Hypothalamus (tissue), 51 donors: Measurements from ENCODE around the gene ACOX1.
A peak's percentile ranks its signal among the peaks of the same experiment; 100 is the strongest.
"Not testable (repeated sequence)": the region's sequence is repeated elsewhere in the genome, so short reads cannot be mapped to it uniquely, and the experiment has no call there.

Experiments used
- DNase-seq, 51 donors: peaks; one replicate each; lab custom pipeline; 2025; lab: John Stamatoyannopoulos, UW

The ACOX1 gene

DNA sequence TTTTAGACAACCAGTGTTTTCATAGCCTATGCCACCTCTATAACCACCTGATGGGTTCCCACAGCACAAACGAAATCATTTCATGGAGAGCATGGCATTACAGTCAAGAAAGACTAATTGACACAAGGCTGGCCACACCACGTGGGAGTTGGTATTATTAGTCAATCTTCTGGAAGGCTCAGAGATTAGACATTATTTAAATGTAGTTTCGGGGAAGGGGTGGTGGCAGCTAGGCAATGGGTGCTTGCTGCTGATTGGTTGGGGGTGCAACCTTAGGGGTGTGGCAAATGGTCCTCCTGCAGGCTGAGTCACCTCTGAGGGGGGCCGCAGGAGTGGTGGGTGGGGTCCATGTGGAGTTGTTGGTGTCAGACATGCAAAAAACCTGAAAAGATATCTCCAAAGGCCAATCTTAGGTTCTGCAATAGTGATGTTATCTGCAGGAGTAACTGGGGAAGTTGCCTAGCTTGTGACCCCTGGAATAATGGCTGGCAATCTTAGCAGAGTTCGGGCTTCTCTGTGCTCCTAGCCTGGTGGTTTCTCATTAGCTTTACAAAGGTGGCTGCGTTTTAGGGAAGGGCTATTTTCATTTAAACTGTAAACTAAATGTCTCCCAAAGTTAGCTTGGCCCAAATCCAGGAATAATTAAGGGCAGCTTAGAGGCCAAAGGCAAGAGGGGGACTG is 4.7 kb upstream of the ACOX1 start:
- no peak for DNase-seq

DNA sequence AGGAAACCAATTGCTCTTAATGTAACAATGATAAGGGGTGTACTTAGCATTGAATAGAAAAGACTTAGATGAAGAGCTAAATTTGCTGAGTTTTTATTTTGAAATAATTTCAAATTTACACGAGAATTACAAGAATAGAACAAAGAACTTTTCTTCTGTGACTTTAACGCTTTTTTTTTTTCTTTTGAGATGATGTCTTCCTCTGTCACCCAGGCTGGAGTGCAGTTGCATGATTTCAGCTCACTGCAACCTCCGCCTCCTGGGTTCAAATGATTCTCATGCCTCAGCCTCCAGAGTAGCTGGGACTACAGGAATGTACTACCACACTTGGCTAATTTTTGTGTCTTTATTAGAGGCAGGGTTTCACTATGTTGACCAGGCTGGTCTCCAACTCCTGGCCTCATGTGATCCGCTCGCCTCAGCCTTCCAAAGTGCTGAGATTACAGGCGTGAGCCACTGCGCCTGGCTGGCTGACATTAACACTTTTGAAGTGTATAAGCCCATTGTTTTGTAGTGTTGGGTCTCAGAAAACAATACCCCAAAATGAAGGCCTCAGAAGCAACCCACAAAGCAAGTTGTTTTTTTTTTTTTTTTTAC is 2.2 kb upstream of the ACOX1 start:
- DNase-seq: no peak

DNA sequence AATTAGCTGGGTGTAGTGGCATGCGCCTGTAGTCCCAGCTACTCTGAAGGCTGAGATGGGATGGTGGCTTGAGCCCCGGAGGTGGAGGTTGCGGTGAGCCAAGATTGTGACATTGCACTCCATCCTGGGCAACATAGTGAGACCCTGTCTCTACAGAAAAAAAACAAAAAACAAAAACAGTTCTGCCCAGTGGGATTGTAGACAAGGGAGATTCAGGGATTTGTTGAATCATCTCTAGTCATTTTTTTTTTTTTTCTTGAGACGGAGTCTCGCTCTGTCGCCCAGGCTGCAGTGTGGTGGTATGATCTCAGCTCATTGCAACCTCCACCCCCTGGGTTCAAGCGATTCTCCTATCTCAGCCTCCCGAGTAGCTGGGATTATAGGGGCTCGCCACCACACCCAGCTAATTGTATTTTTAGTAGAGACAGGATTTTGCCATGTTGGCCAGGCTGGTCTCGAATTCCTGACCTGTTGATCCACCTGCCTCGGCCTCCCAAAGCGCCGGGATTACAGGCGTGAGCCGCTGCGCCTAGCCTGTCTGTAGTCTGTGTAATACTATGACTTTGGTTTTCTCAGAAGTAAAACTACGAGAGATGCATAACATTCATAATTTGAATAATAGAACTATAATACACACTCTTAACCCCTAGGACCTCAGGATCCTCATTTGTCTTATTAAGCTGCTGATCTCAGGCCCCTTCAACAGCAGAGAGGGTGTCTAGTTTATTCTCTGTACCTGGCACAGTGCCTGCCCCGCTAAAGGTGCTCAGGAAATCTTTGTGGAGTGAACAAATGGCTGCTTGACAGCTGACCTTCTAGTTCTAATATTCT is 1.4 kb upstream of the ACOX1 start:
- no peak for DNase-seq

DNA sequence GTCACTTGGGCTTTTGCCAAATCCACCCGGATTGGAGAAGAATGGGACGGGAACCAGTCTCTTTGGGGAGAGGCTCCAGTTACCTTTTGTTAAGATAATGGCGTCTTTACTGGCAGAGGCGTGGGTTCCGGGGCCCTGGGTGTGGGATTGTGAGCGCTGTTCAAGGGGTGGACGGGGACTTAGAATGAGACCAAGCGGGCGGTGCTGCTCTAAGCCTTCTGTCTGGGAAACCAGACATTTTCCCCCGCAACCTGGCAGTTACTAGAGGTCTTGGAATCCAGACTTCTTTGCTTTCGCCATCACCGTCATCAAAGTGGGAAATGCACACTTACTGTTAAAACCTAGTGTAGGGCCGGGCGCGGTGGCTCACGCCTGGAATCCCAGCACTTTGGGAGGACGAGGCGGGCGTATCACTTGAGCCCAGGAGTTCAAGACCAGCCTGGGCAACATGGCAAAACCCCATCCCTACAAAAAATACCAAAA is 780 bp upstream of the ACOX1 start:
- peak in 5 of 51 donors; percentile 54 to 84 (median 62) for DNase-seq

DNA sequence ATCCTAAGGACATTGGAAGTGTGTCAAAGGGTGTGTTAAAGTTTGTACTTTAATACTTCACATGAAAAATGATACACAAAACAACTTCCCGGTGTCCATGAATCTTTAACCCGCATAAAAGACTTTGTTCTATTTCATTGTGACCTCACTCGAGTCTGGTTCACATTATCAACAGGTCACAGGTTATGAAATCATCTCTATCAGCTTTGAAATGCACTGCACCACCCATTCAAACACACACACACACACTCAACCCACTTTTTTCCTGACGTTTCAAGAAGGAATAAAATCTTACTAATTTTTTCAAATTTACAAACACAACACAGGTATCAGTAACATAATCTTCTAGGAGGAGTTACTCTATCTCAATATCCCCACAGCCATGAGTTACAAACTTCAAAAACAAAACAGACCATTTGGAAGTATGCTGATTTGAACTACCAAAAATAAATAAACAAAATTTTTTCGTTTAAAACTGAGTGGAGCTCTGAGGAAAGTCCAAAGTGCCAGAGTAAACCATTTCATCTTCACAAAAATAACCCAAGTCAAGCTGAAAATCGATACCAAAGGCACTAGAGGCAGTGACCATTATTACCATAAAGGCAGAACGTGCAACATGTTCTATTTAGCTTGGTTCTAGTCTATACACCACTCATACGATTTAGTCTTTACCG is 2.7 kb downstream of the ACOX1 start:
- no peak for DNase-seq

DNA sequence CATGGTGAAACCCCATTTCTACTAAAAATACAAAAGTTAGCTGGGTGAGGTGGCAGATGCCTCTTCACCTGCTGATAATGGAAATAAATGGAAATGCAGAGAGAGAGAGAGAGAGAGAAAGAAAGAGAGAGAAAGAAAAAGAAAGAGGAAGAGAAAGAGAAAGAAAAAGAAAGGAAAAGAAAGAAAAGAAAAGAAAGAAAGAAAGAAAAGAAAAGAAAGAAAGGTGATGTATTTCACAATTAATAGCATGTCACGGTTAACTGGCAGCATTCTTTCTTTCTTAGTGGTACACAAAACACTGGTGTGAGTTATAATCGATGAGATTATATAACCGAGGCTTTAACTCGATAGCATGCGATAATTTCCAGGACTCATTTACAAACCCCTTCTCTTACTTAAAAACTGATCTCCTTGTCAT is 3.2 kb downstream of the ACOX1 start:
- no peak for DNase-seq

DNA sequence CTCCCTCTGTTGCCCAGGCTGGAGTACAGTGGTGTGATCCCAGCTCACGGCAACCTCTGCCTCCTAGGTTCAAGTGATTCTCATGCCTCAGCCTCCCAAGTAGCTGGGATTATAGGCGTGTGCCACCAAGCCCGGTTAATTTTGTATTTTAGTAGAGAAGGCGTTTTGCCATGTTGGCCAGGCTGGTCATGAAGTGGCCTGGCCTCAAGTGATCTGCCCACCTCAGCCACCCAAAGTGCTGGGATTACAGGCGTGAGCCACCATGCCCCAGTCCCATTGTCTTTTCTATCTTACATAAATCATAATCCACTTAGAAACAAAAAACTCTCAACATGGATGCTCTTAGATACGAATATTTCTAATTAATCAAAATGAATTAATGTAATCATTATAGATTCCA is 3.8 kb downstream of the ACOX1 start:
- not testable (repeated sequence) for DNase-seq

DNA sequence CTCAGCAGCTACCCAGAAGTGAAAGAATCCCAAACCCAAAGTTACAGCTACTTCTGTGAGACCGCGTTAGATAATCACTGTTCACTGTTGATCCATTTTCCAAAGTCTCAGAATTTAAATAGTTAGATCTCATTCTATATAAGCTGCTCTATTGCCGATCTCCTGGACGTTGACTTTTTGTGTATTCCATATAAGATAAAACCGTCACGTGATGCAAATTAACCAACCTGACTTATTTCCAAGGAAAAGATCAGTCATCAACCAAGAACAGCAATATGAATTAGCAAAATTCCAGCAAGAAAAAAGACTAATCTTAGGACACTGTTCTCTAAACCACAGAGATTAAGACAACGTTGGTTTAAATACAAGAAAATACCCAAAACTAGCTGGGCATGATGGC is 8.3 kb downstream of the ACOX1 start:
- no peak for DNase-seq

DNA sequence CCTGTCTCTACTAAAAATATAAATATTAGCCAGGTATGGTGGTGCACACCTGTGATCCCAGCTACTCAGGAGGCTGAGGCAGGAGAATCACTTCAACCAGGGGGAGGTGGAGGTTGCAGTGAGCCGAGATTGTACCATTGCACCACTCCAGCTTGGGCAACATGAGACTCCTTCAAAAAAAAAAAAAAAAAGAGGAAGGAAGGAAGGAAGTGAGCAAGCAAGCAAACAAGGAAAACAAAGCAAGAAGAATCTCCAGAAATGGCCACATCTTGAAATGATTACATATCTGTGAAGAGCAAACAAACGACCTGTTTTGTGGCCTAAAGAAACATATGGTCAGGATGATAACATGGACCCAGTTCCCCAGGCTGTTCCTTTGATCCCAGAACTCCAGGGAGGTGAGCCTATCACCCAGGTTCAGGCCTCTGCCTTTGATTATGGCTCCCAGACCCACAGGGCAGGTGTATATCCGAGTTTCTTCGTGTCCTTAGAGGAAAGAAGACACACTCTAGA is 8.9 kb downstream of the ACOX1 start:
- no peak for DNase-seq

DNA sequence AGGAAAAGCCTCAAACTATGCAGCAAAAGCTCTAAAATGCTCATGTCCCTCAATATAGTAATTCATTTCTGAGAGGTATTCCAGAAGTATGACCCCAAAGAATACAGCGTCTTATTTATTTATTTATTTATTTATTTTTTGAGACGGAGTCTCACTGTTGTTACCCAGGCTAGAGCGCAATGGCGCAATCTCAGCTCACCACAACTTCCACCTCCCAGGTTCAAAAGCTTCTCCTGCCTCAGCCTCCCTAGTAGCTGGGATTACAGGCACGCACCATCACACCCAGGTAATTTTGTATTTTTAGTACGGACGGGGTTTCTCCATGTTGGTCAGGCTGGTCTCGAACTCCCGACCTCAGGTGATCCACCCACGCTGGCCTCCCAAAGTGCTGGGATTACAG is 9.9 kb downstream of the ACOX1 start:
- DNase-seq: not testable (repeated sequence)

DNA sequence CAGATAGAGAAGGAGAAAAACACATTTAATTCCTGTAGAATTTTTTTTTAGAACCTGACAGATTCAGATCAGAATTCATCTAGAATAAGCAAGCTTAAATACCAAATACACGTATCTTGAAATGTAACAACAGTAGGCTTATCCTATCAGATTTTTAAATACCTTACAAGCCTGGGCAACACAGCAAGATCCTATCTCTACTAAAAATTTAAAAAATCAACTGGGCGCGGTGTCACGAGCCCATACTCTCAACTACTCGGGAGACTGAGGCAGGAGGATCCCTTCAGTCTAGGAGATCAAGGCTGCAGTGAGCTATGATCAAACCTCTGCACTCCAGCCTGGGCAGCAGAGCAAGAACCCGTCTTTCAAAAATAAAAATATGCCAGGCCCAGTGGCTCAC is 13.5 kb downstream of the ACOX1 start:
- no peak for DNase-seq

DNA sequence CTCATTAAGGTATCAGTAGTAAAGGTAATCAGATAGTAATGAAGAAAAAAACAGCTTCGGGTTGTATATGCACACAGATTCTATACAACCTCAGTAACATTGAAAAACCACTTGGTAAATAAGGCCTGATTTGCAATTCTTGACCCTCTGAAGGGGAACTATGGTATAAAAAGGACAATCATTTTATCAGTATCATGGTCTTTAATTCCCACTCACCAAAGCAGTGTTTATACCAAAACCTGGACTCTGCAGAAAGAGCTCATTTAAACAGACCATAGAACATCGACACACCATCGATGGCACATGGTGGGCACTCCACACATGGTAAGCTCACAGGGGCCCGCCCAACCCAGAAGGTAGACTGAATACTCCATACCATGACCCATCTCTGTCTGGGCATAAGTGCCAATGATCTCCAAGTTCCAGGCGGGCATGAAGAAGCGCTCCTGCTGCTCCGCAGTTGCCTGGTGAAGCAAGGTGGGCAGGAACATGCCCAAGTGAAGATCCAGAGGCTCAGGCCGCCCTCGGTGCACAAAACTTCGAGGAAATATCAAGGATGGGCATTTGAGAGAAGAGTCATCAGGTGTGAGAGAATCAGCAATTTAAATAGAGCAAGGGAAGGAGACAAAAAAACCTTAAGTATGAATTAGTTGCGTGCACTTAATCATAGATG is 19.0 kb downstream of the ACOX1 start:
- DNase-seq: no peak

DNA sequence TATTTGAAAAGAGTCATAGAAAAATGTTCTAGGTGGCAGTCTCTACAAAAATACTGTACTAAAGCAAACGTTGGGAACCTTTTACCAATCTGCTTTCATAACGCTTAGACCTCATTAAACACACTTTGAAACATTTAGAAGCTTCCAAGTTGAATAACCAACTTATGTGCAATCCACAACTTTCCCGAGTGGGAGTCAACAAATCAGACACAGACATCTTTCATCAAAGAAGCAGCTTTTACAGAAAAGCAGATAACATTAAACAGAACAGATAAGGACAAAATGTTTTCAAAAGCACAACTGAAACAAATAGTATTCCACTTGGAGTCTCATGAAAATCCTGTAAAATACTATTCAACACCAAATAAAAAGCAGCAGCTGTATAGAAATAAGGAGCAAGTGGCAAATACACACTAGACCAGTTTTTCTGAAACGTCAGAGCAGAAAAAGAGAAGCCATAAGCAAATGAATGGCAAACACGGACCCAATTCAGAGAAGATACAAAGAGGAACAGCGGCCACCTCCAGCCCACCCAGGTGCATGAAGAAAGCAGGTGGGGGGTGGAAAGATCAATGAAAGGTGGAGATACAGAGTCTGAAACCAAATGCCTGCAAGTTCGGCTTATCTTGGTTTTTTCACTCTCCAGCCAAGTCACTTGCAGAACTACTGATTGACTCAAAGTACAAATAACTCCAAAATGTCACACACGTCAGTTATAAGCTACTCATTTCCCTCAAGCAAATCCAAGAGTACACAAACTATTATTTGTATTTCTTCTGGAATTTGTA is 19.7 kb downstream of the ACOX1 start:
- DNase-seq: no peak

DNA sequence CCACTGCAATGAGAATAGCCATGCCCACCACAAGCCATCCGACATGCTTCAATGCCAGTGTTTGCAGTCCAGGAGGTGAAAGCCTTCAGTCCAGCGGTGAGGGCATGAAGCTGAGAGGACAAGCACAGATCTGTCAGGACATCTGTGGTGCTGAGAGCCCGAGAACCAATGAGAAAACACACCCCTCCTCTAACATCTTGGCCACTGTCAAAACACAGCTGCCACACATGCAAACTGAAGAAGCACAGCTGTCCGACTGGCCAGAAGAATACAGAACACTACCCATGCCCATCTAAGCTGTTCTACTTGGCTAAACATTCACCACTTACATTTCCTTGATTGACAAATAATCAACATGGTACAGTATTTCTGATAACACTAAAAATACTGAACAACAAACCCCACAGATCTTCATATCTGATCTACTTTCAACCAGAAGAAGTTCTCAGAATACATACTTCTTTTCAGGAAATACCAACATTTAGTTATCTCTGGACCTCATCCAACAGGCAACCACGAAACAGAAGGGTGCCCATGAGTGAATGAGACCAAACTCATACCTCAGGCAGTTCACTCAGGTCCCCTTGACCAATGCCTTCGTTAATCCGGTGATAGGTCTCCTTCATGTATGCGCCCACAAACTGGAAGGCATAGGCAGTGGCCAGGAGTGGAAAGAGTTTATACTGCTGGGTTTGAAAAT is 28.0 kb downstream of the ACOX1 start:
- DNase-seq: peak in 4 of 51 donors; percentile 1 to 22 (median 7)

DNA sequence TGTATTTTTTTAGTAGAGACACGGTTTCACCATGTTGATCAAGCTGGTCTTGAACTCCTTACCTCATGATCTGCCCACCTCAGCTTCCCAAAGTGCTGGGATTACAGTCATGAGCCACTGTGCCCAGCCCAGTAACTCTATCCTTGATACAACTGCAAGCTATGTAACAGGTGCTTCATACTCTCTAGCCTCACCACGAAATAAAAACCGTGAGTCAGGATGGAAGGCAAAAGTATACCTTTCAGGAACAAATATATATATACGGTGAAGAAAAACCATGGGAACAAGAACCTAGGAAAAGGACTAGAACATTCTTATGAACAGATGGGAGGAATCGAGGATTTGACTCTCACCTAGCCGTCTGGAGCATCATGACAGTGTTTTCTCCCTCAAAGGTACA is 28.5 kb downstream of the ACOX1 start:
- DNase-seq: no peak

DNA sequence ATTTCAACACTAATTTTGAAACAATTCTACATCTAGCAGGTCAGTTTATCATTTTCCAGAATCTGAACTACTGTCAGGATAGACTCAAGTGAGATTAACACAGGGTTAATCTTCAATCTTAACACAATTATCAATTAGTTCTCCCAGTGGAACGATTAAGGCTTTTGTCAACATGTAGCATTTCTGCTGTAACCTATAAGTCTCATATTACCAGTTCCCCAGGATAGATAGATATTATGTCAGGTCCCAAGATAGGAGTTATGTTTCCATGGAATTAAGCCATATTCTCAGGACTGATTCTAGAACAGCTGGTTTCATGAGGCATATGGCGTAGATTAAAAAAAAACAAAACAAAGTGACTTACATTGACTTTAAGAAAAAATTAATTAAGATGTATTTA is 33.8 kb downstream of the ACOX1 start:
- no peak for DNase-seq

DNA sequence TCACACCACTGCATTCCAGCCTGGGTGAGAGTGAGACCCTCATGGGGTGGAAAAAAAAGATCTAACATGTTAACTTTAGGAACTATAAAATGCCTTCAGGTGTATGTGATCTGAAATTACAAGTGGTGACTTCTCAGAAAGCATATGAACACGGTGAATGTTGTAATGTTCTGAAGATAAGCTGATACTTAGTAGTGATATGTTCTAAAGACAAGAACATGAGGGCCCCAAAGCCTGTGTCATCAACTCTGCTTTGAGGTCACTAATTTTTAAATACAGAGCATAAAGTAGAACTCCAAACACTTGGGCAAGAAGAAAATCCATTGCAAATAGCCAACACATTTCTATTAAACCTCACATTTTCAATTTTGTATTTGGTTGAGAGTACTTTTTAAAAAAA is 35.5 kb downstream of the ACOX1 start:
- no peak for DNase-seq

DNA sequence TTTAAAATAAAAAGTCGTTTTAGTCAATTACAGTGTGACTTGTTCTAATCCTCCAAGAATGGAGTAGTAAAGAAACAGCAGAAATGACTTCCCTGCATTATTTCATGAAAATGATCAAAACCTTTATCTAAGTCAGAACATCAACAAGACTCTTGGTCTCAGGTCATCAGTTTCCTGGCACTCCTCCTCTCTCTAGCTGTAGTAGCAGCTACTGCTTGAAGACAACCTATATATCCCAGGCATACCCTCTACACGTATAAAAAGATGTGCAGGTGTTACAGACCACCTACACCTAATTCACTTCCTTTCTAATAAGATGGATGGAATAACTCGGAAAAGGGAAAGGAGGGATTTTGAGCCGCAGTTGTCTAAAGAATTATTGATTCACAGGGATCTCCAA is 36.5 kb downstream of the ACOX1 start:
- DNase-seq: no peak

DNA sequence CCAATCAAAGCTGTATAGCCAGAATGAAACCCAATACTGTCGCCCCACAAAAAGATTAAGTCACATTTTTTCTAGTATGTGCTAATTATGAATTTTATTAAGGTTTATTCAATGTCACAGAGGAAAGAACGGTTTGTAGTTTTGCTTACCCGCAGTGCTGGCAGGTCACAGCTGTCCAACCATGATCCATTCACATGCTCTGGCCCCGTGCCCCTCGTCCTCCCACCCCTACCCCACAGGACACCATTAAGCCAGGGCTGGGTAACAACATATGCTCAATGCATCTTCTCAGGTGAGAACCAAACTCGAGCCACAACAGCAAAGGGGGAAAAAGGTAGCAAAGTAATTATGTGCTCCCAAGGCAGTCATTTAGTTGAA is 37.5 kb downstream of the ACOX1 start:
- DNase-seq: no peak
